Gastroesophageal sphincter (tissue), 4 donors: ENCODE results near the gene SUN1. TPM values are rescaled to one million over a fixed set of nuclear protein-coding genes. Genes with fewer than 3 reads are reported as not detected.

Experiments used
- ATAC-seq: fragments of 150-250 bp; one replicate; pipeline ENCODE4 v1.9.1; 2016; ENCODE audit warnings: mild to moderate bottlenecking, moderate library complexity
- H3K27ac ChIP-seq, 4 donors: fragments of 200-600 bp; sonication (generic) in 3 of 4; 1 replicate in 3 of 4; 2 replicates in 1 of 4; pipeline ENCODE4 v1.5.1; 2016 to 2019
- H3K27me3 ChIP-seq: fragments of 200-600 bp; sonication (generic); one replicate; pipeline ENCODE4 v1.5.1; 2019
- H3K36me3 ChIP-seq, 2 donors: fragments of 200-600 bp; sonication (generic); one replicate each; pipeline ENCODE4 v1.5.1; 2019; ENCODE audit warnings: control low read depth in 1 of 2
- H3K4me1 ChIP-seq, 3 donors: fragments of 200-600 bp; sonication (generic); 1 replicate in 2 of 3; 2 replicates in 1 of 3; pipeline ENCODE4 v1.5.1; 2016 to 2019; ENCODE audit warnings: control low read depth in 2 of 3
- H3K4me3 ChIP-seq, 2 donors: fragments of 200-600 bp; sonication (generic); one replicate each; pipeline ENCODE4 v1.5.1; 2019; ENCODE audit warnings: mild to moderate bottlenecking in 1 of 2, moderate library complexity in 1 of 2
- H3K9me3 ChIP-seq, 3 donors: fragments of 200-600 bp; sonication (generic); one replicate each; pipeline ENCODE4 v1.5.1; 2017 to 2019; ENCODE audit warnings: control low read depth in 2 of 3
- CTCF ChIP-seq, 4 experiments: fragments of 200-600 bp in 2 of 4; fragments of 450-650 bp in 2 of 4; sonication (generic) in 1 of 4; IDR thresholded peaks; one replicate each; pipeline ENCODE4 v1.5.1; 2017 to 2019; ENCODE audit warnings: antibody characterized with exemption in 4 of 4, mild to moderate bottlenecking in 2 of 4, moderate library complexity in 2 of 4
- EP300 ChIP-seq: sonication (generic); formaldehyde crosslinking; IDR thresholded peaks from one replicate; pipeline ENCODE4 v1.6.1; 2017; ENCODE audit warnings: antibody characterized with exemption, mild to moderate bottlenecking
- POLR2A ChIP-seq, 2 donors: fragments of 450-650 bp; IDR thresholded peaks; one replicate each; pipeline ENCODE4 v1.6.1; 2017; ENCODE audit warnings: antibody characterized with exemption in 2 of 2, mild to moderate bottlenecking in 2 of 2, moderate library complexity in 1 of 2
- POLR2AphosphoS5 ChIP-seq: sonication (generic); formaldehyde crosslinking; IDR thresholded peaks from one replicate; pipeline ENCODE4 v1.6.1; 2017; ENCODE audit warnings: antibody characterized with exemption
- WGBS, 2 donors: methylation state at CpG; one replicate each; pipeline ENCODE4 v1.1.5; 2018; ENCODE audit warnings: low coverage in 1 of 2; 5-methylcytosine and 5-hydroxymethylcytosine counted together
- total RNA-seq, 4 donors: library from RNA; depleted of rRNA; stranded (reverse); fragments of >200 nt; gene quantifications; one replicate each; pipeline ENCODE4 v1.1.0, GENCODE V29; 2016

The SUN1 gene
- total RNA-seq, 4 donors from 2014 or later = 151 to 261 (median 231) TPM

DNA sequence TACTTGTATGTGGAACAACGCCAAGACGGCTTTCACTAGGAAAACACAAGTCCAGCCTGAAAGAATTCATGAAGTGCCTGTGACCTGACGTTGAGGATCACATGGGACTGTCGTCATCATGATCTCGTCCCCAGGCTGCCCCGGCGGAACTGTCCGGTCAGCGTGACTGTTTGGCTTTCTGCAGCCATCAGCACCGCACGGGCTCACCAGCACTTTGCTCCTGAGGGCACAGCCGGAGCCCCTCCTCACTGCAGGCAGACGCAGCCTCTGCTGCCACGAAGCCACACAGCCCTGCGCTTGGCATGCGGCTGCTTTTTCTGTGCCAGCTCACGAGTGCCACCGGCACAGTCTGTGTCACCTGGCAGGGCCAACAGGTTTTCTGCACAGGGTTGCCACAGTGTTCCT is 34.7 kb downstream of the SUN1 start:
- peak; percentile 90 for ATAC-seq
- Histone ChIP-seq H3K4me1 (peaks cover 0 to 53% (median 15%) of the 10 kb centered on the region in 3 donors), H3K27me3 (no peaks in the 10 kb centered on the region), H3K9me3 (no peaks in the 10 kb centered on the region), H3K27ac (peak overlapping the region; percentile 68 to 97 (median 90)), H3K36me3 (peaks cover 0 to 93% of the 10 kb centered on the region in 2 donors), H3K4me3 (peak overlapping the region in 1 of 2 donors; percentile 23)
- peak; percentile 59 for TF ChIP-seq EP300
- TF ChIP-seq POLR2AphosphoS5 = peak; percentile 84
- no peak for TF ChIP-seq CTCF (IDR thresholded peaks at IDR 0.05)
- TF ChIP-seq POLR2A (IDR thresholded peaks at IDR 0.05) = peak in 1 of 2 donors; percentile 23
- 11 to 37% methylated on average over 3 to 8 of the region's 18 CpGs for WGBS, 2 donors

GRCh38 chr7:867406-868188 is 35.3 kb downstream of the SUN1 start:
- 44 to 53% methylated on average over 3 to 13 of the region's 22 CpGs for WGBS, 2 donors
- H3K36me3 ChIP-seq = peaks cover 0 to 93% of the 10 kb centered on the region in 2 donors
- TF ChIP-seq POLR2AphosphoS5 (peak; percentile 94), POLR2A (IDR thresholded peaks at IDR 0.05) (peak; percentile 2 to 29), EP300 (peak; percentile 55), CTCF (IDR thresholded peaks at IDR 0.05) (peak in 2 of 4 experiments; percentile 31 to 42)

DNA sequence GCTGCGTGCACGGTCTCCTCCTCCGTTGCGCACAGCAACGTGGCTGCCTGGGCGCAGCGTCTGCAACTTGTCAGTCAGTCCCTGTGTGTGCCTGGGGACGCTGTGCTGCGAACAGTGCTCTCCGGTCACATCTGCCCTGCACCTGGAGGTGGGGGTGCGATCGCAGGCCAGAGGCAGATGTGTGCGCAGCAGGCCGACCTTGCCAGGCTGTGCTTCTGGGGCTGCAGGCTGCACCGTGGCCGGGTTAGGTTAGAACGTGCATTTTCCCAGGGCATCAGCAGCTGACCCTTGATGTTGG is 35.9 kb downstream of the SUN1 start:
- 40% methylated on average over 3 of the region's 17 CpGs; no CpG with 5 or more reads in 1 of the 2 donors for WGBS, 2 donors
- no peaks in the 10 kb centered on the region for H3K9me3 ChIP-seq
- ATAC-seq = no peak
- peaks cover 0 to 64% (median 21%) of the 10 kb centered on the region in 3 donors for H3K4me1 ChIP-seq
- H3K4me3 ChIP-seq = peak overlapping the region in 1 of 2 donors; percentile 25
- peaks cover 0 to 92% of the 10 kb centered on the region in 2 donors for H3K36me3 ChIP-seq
- H3K27me3 ChIP-seq = no peaks in the 10 kb centered on the region
- H3K27ac ChIP-seq = peak overlapping the region; percentile 68 to 97 (median 90)
- TF ChIP-seq POLR2AphosphoS5 (no peak), EP300 (no peak), CTCF (IDR thresholded peaks at IDR 0.05) (no peak), POLR2A (IDR thresholded peaks at IDR 0.05) (no peak)

More at GRCh38 chr7:867406-868188, 35.3 kb downstream of the SUN1 start:
- no peaks in the 10 kb centered on the region for H3K27me3 ChIP-seq
- ATAC-seq = peak; percentile 90
- H3K9me3 ChIP-seq = no peaks in the 10 kb centered on the region
- peaks cover 0 to 59% (median 15%) of the 10 kb centered on the region in 3 donors for H3K4me1 ChIP-seq
- peak overlapping the region; percentile 68 to 97 (median 90) for H3K27ac ChIP-seq
- H3K4me3 ChIP-seq = peak overlapping the region in 1 of 2 donors; percentile 25

DNA sequence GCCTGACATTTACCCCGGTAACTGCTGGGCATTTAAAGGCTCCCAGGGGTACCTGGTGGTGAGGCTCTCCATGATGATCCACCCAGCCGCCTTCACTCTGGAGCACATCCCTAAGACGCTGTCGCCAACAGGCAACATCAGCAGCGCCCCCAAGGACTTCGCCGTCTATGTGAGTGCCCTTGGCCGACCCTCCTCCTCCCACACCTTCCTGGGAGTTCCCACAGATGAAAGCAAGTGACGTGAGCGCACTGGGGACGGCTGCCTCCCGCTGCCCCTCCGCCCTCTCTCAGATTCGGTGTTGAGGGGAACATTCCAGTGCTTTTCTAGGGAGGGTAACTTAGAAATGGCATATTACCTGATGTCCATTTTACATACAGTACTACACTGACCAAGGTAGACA is 37.1 kb downstream of the SUN1 start:
- H3K4me3 ChIP-seq = no peak overlapping the region
- no peak for ATAC-seq
- H3K27me3 ChIP-seq = no peaks in the 10 kb centered on the region
- H3K9me3 ChIP-seq = no peaks in the 10 kb centered on the region
- 61 to 66% methylated on average over 6 to 7 of the region's 14 CpGs for WGBS, 2 donors
- peak overlapping the region; percentile 55 to 97 (median 90) for H3K27ac ChIP-seq
- TF ChIP-seq EP300 (no peak), CTCF (IDR thresholded peaks at IDR 0.05) (no peak), POLR2AphosphoS5 (no peak), POLR2A (IDR thresholded peaks at IDR 0.05) (no peak)
- H3K4me1 ChIP-seq = peaks cover 2 to 76% (median 27%) of the 10 kb centered on the region in 3 donors
- H3K36me3 ChIP-seq = peaks cover 0 to 80% of the 10 kb centered on the region in 2 donors
